NCI-H510A (cell line): ENCODE measurements around the gene PCDH18.
A peak's percentile ranks its signal among the peaks of the same experiment; 100 is the strongest.
"Not testable (repeated sequence)": the region's sequence is repeated elsewhere in the genome, so short reads cannot be mapped to it uniquely, and the experiment has no call there.

Experiments used
- DNase-seq: peaks from one replicate; lab custom pipeline; 2025; lab: John Stamatoyannopoulos, UW

Gene PCDH18

DNA sequence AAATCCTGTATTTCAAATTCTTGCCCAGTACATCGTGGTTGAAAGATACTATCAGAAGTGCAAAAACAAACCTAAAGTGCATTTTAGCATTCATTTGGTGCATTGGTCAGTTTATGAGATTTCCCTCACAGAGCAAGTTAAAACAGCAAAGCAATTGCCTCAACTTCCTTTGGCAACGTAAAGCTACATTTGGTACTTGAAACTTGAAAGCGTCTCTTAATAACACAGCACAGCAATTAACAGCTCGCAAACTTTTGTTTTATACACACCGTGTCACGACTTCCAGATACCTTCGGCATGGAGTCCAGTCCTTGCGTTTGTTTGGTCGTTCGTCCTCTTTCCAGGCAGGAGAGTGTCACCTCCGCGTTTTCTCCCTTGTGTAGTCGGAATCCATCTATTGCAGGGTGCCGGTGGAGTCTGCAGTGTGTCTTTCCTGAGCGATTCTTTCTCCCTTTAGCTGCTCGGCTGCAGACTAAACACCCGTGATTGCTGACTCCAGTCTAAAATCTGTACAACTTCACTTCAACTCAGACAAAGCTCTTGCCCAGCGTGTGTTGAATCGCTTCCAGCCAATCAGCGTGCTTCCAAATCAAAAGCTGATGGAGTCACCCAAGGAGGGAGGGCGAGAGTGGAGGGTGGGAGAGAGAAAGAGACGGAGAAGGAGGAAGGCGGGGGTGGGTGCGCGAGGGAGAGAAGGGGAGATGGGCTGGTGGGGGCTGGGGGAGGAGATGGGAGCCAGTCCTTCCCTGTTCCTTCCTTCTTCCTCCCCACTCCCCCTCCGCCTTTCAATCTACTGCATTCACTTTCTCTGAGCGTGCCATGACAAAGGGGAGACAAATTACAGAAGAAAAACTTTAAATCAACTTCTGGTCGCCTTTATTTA is at the start of gene PCDH18:
TSS of gene PCDH18 (minus strand) at position 509 of the 883 bp plus-strand sequence. CDS start at position 103, 406 bp downstream.
- DNase-seq, result no peak

DNA sequence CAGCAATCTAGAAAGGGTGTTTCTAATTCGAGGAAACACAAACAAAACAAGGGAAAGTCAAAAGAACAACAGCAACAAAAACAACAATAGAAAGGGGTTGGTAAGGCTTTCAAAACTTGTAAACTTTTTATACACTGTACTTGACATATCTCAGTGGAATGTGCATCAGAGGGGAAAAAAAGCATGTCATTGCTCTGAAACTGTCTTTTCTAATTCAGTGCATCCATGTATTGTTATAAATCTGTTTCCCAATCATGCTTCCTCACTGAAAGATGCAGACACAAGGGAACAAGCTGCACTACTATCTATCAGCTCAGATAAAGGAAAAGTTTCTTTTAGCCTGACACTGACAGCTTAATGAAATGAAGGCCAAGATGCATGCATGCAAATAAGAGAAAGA is 44.2 kb upstream of the PCDH18 start:
- DNase-seq, result no peak

DNA sequence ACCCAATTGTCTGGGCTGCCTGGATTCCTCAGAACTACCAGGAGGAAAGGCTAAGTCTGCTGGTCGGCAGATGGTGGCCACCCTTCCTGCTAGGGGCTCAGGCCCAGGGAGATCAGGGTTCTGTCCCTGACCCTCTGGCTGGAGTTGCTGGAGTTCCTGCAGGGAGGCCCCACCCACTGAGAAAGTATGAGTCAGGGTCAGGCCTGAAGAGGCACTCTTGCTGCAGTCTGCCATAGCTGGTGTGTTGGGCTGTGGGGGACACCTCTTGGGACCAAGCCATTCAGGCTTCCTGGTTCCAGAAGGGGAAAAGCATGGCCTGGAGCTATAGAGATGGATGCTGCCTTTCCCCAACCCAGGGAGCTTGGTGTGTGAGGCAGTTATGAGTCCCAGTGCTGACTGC is 40.4 kb upstream of the PCDH18 start:
- no peak for DNase-seq

- no peak for DNase-seq
Measured at GRCh38 chr4:137572163-137572562, 39.9 kb upstream of the PCDH18 start.

- no peak for DNase-seq
Measured at GRCh38 chr4:137559801-137560200, 27.5 kb upstream of the PCDH18 start.

DNA sequence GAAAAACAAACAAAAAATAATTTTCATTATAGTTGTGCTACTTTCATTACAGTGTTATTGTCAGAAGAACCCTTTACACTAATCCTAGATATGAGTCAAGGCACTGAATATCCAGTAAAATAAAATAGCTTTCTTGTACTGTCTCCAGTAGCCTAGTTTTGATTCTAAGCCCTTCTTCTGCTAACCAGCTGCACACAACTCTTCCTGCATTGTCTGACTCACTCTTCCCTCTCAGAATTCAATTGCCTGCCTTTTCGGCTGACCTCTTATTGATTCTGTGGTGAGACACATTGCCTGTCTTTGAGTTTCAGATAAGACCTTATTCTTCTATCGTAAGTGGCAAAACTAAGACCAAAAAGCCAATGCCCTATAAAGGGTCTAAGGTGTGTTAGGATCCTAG is 26.7 kb upstream of the PCDH18 start:
- DNase-seq, result no peak

DNA sequence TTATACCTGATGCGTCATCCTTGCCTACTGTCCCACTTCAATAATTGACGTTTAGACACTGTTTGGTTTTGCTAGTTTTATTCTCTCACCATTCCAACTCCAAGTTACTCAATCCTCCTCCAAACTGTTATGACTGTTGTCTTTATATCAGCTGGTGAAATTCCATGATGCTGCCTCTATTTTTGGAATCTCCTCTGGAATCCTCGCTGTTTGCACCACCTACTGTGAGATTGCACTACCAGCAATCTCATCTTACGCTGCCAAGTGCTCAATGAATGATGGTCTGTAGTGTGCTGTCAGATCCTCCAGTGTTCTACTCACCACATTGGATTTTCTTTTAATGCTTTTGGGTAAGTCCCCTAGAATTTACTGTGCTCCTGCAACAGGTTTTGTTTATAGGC is 13.2 kb upstream of the PCDH18 start:
- no peak for DNase-seq

- DNase-seq, result no peak
Measured at GRCh38 chr4:137543648-137544047, 11.4 kb upstream of the PCDH18 start.

- DNase-seq, result no peak
Measured at GRCh38 chr4:137543198-137543597, 10.9 kb upstream of the PCDH18 start.

- DNase-seq, result no peak
Measured at GRCh38 chr4:137541876-137542646, 9.8 kb upstream of the PCDH18 start.

DNA sequence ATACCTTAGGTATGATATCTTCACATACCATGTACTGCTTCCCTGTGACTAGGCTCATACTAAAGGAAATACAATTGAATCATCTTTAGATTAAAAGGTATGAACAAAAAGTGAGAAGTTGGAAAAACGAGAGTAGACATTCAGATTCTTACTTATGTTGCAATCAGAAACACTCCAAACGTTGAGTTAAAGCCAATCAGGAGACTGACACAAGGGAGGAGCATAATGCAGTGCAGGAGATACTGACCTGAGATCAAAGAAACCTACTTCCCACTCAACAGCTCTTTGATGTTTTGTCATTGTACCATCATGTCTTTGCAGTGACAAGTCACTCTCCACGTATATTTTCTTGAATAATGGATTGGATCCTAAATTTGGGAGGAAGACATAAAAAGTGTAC is 8.9 kb upstream of the PCDH18 start:
- peak; percentile 3 for DNase-seq

DNA sequence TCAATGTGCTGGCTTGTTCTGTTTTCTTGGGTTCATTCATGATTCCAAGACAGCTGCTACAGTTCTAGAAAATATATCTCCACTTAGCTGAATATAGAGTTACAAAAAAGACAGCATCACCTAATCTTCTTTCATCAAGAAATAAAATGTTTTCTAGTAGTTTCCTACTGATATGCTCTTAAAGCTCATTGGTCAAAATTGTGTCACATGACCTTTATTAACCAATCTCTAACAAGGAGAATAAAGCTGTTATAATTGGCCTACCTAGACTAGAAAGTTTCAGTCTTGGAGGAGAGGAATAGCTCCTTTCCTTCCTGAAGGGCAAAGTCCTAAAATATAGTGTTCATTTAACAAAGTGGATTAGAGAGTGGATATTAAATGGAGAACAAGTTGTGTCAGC is 8.1 kb upstream of the PCDH18 start:
- DNase-seq, result no peak

GRCh38 chr4:137538526-137538925 is 6.2 kb upstream of the PCDH18 start:
- no peak for DNase-seq

DNA sequence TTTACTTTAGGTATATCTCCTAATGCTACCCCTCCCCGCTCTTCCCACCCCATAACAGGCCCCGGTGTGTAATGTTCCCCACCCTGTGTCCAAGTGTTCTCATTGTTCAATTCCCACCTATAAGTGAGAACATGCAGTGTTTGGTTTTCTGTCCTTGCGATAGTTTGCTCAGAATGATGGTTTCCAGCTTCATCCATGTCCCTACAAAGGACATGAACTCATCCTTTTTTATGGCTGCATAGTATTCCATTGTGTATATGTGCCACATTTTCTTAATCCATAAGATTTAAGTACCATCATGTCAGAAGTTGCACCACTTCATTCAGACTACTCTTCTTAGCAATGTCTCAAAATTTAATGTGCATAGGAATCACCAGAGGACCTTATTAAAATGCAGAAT is 5.5 kb upstream of the PCDH18 start:
- not testable (repeated sequence) for DNase-seq

DNA sequence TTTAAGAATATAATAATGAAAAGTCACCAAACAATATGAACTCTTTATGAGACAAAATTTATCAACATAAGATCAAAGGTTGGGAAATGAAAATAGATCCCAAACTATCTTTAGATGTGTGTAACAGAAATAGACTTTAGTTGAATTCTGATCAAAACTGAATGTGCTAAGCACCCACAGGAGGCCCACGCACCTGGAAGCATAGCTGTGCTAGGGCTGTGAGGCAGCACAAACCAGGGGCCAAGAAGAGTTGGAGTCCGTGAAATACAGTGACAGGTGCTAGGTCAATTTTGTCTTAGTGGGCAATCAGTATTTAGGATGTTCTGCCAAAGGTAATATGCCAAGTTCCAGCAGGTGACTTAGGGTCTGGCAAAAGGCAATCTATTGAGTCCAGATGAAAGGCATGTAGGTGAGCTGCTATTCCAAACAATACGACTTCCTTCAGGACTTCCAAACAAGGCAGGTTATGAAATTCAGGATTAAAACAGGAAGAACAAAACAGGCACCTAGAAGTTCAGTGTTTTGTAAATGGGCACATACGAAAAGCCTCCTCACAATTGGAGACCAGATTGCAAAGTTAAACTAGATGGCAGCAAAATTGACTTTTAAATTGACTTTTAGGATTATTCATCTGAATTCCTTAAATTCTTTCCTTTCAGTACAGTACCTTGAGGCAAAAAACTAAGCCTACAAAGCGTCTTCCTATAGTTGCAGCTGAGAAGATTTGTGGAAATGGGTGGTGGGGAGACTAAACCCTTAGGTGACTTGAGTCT is 4.7 kb upstream of the PCDH18 start:
- no peak for DNase-seq

- DNase-seq, result no peak
Measured at GRCh38 chr4:137535718-137536117, 3.4 kb upstream of the PCDH18 start.

DNA sequence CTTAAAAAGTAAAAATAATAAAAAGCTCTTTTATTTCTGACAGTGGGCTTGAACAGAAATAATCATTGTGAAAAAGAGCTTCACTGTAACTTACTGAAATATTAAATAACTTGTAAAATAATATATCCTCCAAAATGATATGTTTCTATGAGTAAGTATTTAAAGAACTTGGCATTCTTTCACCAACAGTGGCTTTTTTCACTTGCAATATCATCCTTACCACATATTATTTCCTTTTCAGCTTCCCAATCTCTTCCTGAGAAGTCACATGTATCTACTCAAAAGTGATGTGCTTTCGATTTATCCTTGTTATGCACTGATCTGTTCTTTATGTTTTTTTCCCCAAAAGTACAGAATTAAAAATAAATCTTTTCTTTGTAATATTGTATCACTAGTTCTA is 2.2 kb upstream of the PCDH18 start:
- DNase-seq, result no peak

GRCh38 chr4:137533855-137534254 is 1.6 kb upstream of the PCDH18 start:
- DNase-seq, result no peak

- no peak for DNase-seq
Measured at GRCh38 chr4:137532869-137533236, 559 bp upstream of the PCDH18 start.

DNA sequence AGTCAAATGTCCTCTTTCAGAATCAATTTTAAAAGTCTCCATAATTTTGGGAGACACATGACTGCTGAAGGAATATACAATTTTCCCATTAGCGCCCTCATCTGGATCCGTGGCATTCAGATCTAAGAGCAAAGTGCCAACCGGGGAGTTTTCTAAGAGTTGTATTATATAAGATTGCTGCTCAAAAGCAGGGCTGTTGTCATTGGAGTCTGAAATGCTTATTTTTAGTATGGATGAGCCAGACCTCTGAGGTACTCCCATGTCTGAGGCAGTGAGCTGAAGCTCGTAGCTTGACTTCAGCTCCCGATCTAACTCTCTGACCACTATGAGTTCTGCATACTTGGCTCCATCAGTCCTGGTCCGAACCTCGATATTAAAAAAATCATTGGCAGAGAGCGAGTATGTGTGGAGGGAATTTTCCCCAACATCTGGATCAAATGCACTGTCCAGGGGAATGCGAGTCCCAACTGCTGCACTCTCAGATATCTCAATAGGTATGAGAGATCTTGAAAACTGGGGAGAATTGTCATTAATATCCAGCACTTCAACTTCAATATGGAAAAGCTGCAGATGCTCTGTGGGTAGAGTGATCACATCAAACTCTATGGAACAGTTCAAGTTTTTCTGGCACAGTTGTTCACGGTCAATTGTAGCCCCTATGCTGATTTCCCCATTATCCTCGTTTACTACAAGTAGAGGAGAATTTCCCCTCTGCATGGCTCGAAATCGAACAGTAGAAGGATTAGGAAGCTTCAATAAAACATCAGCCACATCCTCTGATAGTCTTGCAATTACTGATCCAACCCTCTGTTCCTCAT is 917 bp downstream of the PCDH18 start:
- DNase-seq, result no peak

- DNase-seq, result no peak
Measured at GRCh38 chr4:137530176-137530575, 2.1 kb downstream of the PCDH18 start.

DNA sequence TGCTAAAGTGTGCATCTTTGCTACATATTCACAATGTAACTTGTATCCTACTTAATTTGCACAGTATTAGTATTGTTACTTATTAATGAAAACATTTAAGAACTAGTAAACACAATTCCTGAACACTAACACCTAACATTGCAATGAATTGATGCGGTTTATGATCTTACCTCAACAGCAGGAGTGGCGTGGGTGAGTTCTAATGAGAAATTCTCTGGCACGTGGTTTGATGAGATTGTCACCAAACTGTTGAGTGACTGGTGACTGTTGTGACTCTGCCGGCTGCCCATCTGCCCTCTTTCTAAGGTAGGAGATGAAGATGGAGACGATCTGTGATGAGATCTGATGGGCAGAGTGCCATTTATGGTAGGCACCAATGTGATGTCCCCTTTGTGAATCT is 2.9 kb downstream of the PCDH18 start:
- no peak for DNase-seq
